Measurements from ENCODE around the gene CLDN6. TPM values are rescaled to one million over a fixed set of nuclear protein-coding genes. Genes with fewer than 3 reads are reported as not detected.
A peak's percentile ranks its signal among the peaks of the same experiment; 100 is the strongest.
"Not testable (repeated sequence)": the region's sequence is repeated elsewhere in the genome, so short reads cannot be mapped to it uniquely, and the experiment has no call there.

CLDN6 gene, protein sequence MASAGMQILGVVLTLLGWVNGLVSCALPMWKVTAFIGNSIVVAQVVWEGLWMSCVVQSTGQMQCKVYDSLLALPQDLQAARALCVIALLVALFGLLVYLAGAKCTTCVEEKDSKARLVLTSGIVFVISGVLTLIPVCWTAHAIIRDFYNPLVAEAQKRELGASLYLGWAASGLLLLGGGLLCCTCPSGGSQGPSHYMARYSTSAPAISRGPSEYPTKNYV
- total RNA-seq, result not detected
- long read RNA-seq, result 0 reads

DNA sequence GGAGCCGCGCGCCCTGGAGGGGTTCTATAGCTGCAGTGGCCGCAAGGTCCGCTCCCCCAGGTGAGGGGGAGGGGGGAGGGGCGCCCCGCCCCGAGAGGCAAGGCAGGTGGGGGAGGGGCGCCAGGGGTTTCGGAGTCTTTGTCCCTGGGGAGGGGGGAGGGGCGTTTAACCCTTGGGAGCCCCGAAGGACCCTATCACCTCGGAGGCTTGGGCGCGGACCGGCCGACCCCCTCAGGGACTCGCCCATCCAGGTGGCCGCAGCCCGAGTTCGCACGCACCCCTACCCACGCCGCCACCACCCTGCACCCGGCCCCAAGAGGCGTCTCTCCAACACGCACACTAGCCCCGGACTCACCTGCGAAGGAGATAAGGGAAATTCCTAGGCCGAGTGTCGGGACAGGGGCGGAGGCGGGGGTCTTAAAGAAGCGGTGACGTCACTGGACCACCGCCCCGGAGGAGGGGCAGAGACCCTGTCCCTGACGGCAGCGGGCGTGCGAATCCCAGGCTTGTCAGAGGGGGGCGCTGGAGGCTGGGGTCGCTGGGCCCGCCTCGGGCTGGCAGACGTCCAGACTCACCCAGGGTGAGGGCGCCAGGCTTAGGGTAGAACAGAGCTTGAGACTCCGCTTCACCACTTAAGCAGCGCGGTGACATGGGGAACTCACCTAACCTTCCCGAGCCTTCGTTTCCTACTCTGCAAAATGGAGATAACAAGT is at the start of gene CLDN6:
Gene CLDN6, minus strand, starts transcription at position 390 of the 713 bp plus-strand sequence. CDS start 2,162 bp downstream, outside the sequence.
- DNase-seq (ENCODE audit: low spot score), result no peak

GRCh38 chr16:3066440-3066748 is 48.4 kb upstream of the CLDN6 start:
- DNase-seq (ENCODE audit: low spot score), result no peak

DNA sequence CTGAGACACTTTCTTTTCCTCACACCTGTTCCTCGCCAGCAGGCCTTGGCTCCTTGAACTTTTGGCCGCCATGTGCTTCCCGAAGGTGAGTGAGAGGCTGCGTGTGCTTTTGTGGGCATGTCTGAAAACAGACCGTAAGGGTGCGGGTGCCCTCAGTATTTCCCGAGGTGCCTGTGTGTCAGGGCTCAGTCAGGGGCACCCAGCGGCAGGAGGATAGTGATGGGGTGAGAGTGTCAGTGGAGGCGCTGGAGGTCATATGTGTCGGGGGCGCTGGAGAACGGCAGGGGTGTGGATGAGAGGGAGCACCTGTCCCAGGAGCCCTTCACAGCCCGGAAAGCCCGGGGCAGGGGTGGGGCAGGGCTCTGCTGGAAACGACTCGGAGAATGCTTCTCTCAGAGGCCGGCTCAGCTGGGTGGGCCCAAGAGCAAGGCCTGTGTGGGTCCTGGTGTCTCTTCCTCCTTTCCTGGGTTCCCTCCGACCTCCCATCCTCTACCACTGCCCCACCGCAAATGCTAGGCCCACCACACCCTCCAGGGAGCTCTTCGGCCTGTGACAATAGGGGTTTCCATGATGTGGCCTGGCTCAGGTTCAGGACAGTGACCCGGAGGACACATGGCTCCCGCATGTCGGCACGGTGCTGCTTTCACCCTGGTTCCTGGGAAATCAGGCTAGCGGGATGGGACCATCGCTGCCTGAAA is 47.9 kb upstream of the CLDN6 start:
- DNase-seq (ENCODE audit: low spot score), result no peak

DNA sequence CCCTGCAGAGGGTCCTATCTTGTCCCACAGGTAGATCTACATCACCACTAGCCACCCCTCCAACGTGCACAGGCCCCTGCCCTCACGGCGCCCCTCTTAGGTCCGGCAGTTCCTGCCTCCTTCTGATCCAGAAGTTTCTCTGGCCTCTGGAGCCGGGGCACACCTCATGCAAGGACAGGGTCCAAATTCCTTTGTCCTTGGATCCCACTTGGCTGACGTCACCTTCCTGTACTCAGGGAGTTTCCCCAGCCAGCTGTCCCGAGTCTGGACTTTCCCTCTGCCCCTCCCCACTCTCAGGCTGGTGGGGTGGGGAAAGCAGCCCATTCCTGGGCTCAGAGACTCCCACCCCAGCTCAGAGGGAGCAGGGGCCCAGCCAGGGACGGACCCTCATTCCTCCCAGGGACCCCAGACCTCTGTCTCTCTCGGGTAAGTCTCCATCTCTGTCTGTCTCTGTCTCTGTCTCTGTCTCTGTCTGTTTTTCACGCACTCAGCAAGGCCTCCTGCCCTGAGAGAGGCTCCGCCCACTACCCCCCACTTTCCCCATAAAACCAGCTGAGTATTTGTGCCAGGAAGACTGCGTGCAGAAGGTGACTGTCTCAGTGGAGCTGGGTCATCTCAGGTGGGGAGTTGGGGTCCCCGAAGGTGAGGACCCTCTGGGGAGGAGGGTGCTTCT is 47.2 kb upstream of the CLDN6 start, which contains the start of gene IL32:
Gene IL32, plus strand, starts transcription at position 572 of the 673 bp plus-strand sequence. CDS start 172 bp downstream, outside the sequence.
- DNase-seq (ENCODE audit: low spot score), result no peak

DNA sequence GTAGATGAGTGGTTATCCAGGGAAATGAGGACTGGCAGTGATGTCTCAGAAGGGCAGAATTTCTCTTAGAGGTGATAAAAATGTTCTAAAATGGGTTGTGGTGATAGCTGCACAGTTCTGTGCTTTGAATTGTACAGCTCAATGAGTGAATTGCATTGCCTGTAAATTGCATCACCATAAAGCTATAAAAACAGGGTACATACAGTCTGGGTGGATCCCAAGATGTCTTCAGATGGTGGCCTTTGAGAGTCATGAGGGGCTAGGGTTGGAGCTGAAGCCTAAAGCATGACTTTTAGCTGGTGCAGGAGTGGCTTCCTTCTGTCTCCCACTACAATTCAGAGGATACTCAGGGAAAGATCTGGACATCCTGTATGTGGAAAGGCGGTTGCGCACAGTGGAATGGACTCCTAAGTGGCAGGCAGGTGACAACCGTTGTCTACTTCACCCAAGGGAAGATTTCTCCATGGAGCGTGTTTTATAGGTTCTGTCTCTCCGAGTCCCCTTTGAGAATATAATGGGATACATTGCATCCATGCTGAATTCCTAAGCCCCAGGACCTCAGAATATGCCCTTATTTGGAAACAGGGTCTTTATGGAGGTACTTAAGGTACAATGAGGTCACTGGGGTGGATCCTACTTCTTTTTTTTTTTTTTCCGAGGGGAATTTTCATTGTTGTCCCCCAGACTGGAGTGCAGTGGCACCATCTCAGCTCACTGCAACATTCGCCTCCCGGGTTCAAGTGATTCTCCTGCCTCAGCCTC is 45.8 kb upstream of the CLDN6 start:
- no peak for DNase-seq (ENCODE audit: low spot score)

GRCh38 chr16:3062553-3062952 is 44.6 kb upstream of the CLDN6 start:
- no peak for DNase-seq (ENCODE audit: low spot score)

GRCh38 chr16:3060339-3061127 is 42.5 kb upstream of the CLDN6 start:
- no peak for DNase-seq (ENCODE audit: low spot score)

- no peak for DNase-seq (ENCODE audit: low spot score)
Measured at GRCh38 chr16:3059723-3060242, 41.8 kb upstream of the CLDN6 start.

- peak; percentile 98 for DNase-seq (ENCODE audit: low spot score)
Measured at GRCh38 chr16:3059041-3059722, 41.2 kb upstream of the CLDN6 start.

- no peak for DNase-seq (ENCODE audit: low spot score)
Measured at GRCh38 chr16:3058139-3059030, 40.4 kb upstream of the CLDN6 start.

DNA sequence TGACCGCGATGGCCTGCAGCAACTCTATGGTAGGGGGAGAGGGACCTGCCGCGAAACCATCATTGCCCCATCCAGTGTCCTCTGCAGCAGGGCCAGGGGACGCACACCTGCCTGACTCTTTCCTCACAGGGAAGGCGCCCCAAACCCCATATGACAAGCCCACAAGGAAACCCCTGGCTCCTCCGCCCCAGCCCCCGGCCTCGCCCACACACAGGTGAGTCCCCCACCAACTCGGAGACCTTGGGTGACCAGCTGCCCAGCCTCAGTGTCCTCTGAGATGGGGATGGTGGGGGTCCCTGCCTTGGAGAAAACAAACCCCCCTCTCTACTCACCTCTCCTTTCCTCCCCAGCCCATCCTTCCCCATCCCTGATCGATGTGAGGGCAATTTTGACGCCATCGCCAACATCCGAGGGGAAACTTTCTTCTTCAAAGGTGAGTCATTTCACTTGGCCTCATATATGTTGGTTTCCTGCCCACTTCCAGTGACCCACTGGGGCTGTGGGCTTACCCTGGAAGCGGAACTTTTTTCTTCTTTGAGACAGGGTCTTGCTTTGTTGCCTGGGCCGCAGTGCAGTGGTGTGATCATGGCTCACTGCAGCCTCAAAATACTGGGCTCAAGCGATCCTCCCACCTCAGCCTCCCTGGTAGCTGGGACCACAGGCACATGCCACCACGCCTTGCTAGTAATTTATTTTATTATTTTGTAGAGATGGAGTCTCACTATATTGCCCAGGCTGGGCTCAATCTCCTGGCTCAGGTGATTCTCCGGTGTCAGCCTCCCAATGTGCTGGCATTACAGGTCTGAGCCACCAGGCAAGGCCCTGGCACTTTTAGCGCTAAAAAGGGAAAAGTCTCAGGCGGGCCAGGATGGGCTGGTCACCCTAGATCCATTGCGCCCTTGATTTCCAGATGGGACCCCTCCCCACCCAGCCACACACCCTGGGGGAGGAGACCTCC is 39.5 kb upstream of the CLDN6 start:
- no peak for DNase-seq (ENCODE audit: low spot score)

DNA sequence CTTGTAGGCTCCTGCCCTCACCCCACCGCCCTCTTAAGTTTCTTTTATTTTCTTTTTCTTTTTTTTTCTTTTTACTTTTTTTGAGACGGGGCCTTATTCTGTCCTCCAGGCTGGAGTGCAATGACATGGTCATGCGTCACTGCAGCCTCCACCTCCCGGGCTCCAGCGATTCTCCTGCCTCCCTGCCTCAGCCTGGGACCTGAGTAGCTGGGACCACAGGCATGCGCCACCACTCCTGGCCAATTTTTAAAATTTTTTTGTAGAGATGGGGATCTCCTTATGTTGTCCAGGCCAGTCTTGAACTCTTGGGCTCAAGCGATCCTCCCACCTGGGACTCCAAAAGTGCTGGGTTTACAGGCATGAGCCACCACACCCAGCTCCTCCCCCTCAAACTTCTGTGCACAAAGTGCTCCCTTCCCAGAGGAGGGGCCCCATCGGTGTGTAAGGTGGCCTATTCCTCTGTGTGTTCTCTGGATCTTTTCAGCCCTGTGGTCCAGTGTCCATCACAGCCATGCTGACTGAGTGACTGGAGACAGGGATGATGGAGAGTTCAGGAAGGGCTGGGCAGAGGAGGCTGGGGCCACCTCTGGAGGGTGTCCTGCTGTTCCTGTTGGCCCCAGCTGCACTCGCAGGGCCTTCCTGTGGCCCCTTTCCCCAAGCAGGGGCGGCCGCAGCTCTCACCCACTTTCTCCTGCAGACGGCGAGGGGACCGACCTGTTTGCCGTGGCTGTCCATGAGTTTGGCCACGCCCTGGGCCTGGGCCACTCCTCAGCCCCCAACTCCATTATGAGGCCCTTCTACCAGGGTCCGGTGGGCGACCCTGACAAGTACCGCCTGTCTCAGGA is 38.6 kb upstream of the CLDN6 start:
- no peak for DNase-seq (ENCODE audit: low spot score)

DNA sequence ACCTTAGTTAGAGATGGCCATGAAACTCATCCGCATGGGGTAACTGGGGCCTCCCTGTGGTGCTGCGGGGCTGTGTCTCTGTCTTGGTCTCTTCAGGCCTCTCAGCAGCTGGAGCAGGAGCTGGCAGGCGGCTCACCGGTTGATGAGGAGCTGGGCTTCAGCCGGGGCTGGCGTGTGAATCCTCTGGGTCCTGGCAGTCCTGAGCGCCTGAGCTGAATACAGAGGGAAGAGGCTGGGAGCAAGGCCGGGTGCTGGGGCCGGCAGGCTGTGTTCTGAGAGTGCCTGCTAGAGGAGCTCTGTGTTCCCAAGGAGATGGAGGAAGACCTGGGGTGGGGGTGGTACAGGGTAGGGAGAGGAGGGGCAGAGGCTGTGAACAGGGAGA is 37.7 kb upstream of the CLDN6 start:
- DNase-seq (ENCODE audit: low spot score), result not testable (repeated sequence)

DNA sequence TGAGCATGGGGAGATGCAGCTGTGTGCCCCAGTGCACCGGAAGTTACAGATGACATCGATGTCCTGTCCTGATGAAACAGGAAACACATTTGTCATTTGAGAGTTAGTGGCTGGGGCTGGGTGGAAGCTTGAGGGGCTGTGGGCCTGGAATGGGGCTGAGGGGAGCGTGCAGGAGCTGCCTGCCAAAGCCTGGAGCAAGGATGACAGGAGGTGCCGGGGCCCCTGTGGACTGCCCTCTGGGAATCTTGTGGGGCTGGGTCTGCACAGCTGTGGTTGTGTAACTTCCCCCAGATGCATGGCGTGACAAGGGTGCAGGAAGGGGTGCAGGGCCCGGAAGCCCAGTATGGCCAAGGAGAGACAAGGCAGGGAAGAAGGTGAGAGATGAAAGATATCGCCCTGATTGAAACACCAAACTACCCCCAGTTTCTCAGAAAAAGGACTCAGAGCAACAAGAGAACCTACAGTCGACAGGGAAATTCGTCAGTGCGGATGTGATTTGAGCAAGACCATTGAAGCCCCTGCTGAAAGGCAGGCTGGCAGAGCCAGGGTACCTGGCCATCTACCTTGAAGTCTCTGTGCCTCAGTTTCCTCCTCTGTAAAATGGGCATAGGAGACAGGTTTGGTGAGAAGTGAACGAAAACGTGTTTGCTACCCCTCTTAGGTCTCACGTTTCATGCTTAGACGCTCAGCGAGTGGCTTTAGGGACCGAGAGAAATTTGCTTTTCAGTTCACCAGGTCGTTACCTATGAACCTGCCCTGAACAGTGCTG is 37.2 kb upstream of the CLDN6 start:
- DNase-seq (ENCODE audit: low spot score), result no peak

- DNase-seq (ENCODE audit: low spot score), result not testable (repeated sequence)
Measured at GRCh38 chr16:3053330-3053710, 35.3 kb upstream of the CLDN6 start.

Measured in mesenteric fat pad (tissue), 1 donor.